ENCODE results near the gene NGB.

DNA sequence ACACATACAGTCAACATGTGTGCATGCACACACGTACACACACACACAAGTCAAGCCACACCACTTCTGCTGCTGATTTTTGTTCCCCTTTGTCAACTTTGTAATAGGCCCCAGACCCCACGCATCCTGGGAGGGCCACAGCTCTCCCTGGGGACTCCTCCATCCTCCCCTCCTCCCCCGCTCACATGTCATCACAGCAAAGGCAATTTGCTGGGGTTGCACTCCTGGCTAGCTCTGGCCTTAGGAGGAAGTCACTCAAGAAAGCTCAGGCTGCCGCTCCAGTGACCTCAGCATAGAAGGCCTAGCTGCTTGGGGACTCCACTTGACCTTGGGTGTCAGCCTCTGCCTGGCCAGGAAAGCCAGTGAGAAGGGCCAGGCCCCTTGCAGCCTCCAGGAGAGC, 27.2 kb downstream of the NGB start:
- TF ChIP-seq, protein P1, sequence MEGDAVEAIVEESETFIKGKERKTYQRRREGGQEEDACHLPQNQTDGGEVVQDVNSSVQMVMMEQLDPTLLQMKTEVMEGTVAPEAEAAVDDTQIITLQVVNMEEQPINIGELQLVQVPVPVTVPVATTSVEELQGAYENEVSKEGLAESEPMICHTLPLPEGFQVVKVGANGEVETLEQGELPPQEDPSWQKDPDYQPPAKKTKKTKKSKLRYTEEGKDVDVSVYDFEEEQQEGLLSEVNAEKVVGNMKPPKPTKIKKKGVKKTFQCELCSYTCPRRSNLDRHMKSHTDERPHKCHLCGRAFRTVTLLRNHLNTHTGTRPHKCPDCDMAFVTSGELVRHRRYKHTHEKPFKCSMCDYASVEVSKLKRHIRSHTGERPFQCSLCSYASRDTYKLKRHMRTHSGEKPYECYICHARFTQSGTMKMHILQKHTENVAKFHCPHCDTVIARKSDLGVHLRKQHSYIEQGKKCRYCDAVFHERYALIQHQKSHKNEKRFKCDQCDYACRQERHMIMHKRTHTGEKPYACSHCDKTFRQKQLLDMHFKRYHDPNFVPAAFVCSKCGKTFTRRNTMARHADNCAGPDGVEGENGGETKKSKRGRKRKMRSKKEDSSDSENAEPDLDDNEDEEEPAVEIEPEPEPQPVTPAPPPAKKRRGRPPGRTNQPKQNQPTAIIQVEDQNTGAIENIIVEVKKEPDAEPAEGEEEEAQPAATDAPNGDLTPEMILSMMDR (IDR thresholded peaks at IDR 0.05): no peak
- no peak for TF ChIP-seq POLR2A (IDR thresholded peaks at IDR 0.05)
